IMR-90 (cell line): ENCODE results near the gene GCFC2. TPM values are rescaled to one million over a fixed set of nuclear protein-coding genes. Genes with fewer than 3 reads are reported as not detected.

Experiments used
- ATAC-seq: fragments of 200-7000 bp; cut with Tn5 transposase; 2 replicates; pipeline ENCODE4 v1.9.1; 2020; ENCODE audit warnings: low read depth, mild to moderate bottlenecking, moderate library complexity
- BruUV-seq: library from RNA; stranded (reverse); fragments of 400-500 nt; replicated peaks from 2 replicates; lab custom pipeline; 2021; lab: Mats Ljungman, UMichigan
- CTCF ChIA-PET: fragments of 300-600 bp; formaldehyde crosslinking; extraction: SDS; loops from one replicate; lab custom pipeline; 2021; ENCODE audit warnings: antibody characterized with exemption; lab: Yijun Ruan, JAX
- POLR2A ChIA-PET: fragments of 300-600 bp; sonication (Branson Sonifier 250); formaldehyde crosslinking; loops from one replicate; lab custom pipeline; 2022; ENCODE audit warnings: antibody characterized with exemption; ENCODE audit not compliant: unreplicated experiment; lab: Charles Lee
- DNase-seq: peaks from one replicate; pipeline ENCODE4 v3.0.0; 2013
- H2AFZ ChIP-seq: replicated peaks from 2 replicates; pipeline ENCODE3; 2013; ENCODE audit warnings: low read length, mild to moderate bottlenecking; ENCODE audit not compliant: poor library complexity
- H2AK5ac ChIP-seq: 2 replicates; pipeline ENCODE4 v1.6.1; 2013; ENCODE audit warnings: low read depth, low read length, inconsistent platforms
- H2AK9ac ChIP-seq: replicated peaks from 2 replicates; pipeline ENCODE3; 2013; ENCODE audit warnings: mild to moderate bottlenecking, low read depth, low read length, moderate library complexity; ENCODE audit not compliant: poor library complexity
- H2BK120ac ChIP-seq: 2 replicates; pipeline ENCODE4 v1.6.1; 2013; ENCODE audit warnings: low read depth, low read length, inconsistent platforms
- H2BK15ac ChIP-seq: 3 replicates; pipeline ENCODE4 v1.6.1; 2013; ENCODE audit warnings: low read depth, low read length, inconsistent platforms
- H2BK20ac ChIP-seq: 2 replicates; pipeline ENCODE4 v1.6.1; 2013; ENCODE audit warnings: low read depth, mild to moderate bottlenecking, inconsistent platforms, low read length, moderate library complexity
- H2BK5ac ChIP-seq: 2 replicates; pipeline ENCODE4 v1.6.1; 2013; ENCODE audit warnings: mild to moderate bottlenecking, low read depth, low read length, inconsistent platforms; ENCODE audit not compliant: poor library complexity, severe bottlenecking
- H3K14ac ChIP-seq: replicated peaks from 2 replicates; pipeline ENCODE4 v1.6.1; 2013; ENCODE audit warnings: low read depth, low read length, inconsistent platforms
- H3K18ac ChIP-seq: 2 replicates; pipeline ENCODE4 v1.6.1; 2013; ENCODE audit warnings: low read depth, low read length, control low read depth
- H3K23ac ChIP-seq: 2 replicates; pipeline ENCODE4 v1.6.1; 2013; ENCODE audit warnings: low read depth, low read length, inconsistent platforms
- H3K27ac ChIP-seq: 2 replicates; pipeline ENCODE4 v1.5.1; 2013; ENCODE audit warnings: mild to moderate bottlenecking, control low read depth, low read length; ENCODE audit not compliant: insufficient read depth
- H3K27me3 ChIP-seq: 2 replicates; pipeline ENCODE4 v1.6.1; 2013; ENCODE audit warnings: low read length; ENCODE audit not compliant: control insufficient read depth, insufficient read depth
- H3K36me3 ChIP-seq: 2 replicates; pipeline ENCODE4 v1.6.1; 2013; ENCODE audit warnings: low read length, mixed read lengths; ENCODE audit not compliant: control insufficient read depth, insufficient read depth
- H3K4ac ChIP-seq: 2 replicates; pipeline ENCODE4 v1.6.1; 2013; ENCODE audit warnings: low read depth, low read length, inconsistent platforms
- H3K4me1 ChIP-seq: 2 replicates; pipeline ENCODE4 v1.6.1; 2013; ENCODE audit warnings: low read length, mixed read lengths; ENCODE audit not compliant: control insufficient read depth, insufficient read depth
- H3K4me2 ChIP-seq: 2 replicates; pipeline ENCODE4 v1.6.1; 2013; ENCODE audit warnings: low read depth, mild to moderate bottlenecking, control low read depth, low read length, moderate library complexity
- H3K4me3 ChIP-seq: 2 replicates; pipeline ENCODE4 v1.5.1; 2013; ENCODE audit warnings: low read depth, mild to moderate bottlenecking, control low read depth, low read length, moderate library complexity; ENCODE audit not compliant: insufficient read depth
- H3K56ac ChIP-seq: 2 replicates; pipeline ENCODE4 v1.6.1; 2013; ENCODE audit warnings: low read length, inconsistent platforms; ENCODE audit not compliant: insufficient read depth; ENCODE audit errors: extremely low read depth
- H3K79me1 ChIP-seq, 2 experiments: 2 replicates each; pipeline ENCODE4 v1.6.1; 2013; ENCODE audit warnings: low read length in 2 of 2, inconsistent platforms in 1 of 2, low read depth in 1 of 2
- H3K9ac ChIP-seq: 2 replicates; pipeline ENCODE4 v1.6.1; 2013; ENCODE audit warnings: low read depth, low read length, control low read depth
- H3K9me1 ChIP-seq: 2 replicates; pipeline ENCODE4 v1.6.1; 2013; ENCODE audit warnings: low read length, inconsistent platforms; ENCODE audit not compliant: insufficient read depth
- H3K9me3 ChIP-seq: 2 replicates; pipeline ENCODE4 v1.6.1; 2013; ENCODE audit warnings: low read length; ENCODE audit not compliant: control insufficient read depth, insufficient read depth
- H4K20me1 ChIP-seq: 2 replicates; pipeline ENCODE4 v1.6.1; 2013; ENCODE audit warnings: low read length, inconsistent platforms; ENCODE audit not compliant: insufficient read depth
- H4K5ac ChIP-seq: 2 replicates; pipeline ENCODE4 v1.6.1; 2013; ENCODE audit warnings: mild to moderate bottlenecking, low read depth, low read length, control low read depth
- H4K8ac ChIP-seq, 2 experiments: 2 replicates each; pipeline ENCODE4 v1.6.1; 2013; ENCODE audit warnings: low read depth in 2 of 2, low read length in 2 of 2, control low read depth in 1 of 2, inconsistent platforms in 1 of 2
- H4K91ac ChIP-seq: 2 replicates; pipeline ENCODE4 v1.6.1; 2013; ENCODE audit warnings: low read depth, low read length, inconsistent platforms; ENCODE audit not compliant: insufficient read depth
- RFX5 ChIP-seq: IDR thresholded peaks from 2 replicates; pipeline ENCODE4 v1.8.0; 2012; ENCODE audit warnings: low read depth, mild to moderate bottlenecking, low read length, moderate library complexity
- WGBS, 2 experiments: methylation state at CpG; one replicate each; pipeline versions ENCODE4 v1.1.5 to v1.1.7; 2013; ENCODE audit warnings: missing lambda C conversion rate in 2 of 2; ENCODE audit not compliant: insufficient read length in 1 of 2; ENCODE audit errors: extremely low coverage in 2 of 2; 5-methylcytosine and 5-hydroxymethylcytosine counted together
- dilution Hi-C: fragments of 300-500 bp; cut with HindIII; formaldehyde crosslinking; loops from one replicate; pipeline ENCODE4 v1.14.3; 2018; ENCODE audit warnings: low sequenced_read_pairs; ENCODE audit not compliant: unreplicated experiment
- in situ Hi-C: fragments of 300-500 bp; cut with MboI; formaldehyde crosslinking; loops from 3 replicates; pipeline ENCODE4 v1.14.3; 2019; ENCODE audit warnings: low sequenced_read_pairs, inconsistent platforms, mixed read lengths
- intact Hi-C: fragments of 100-400 bp; cut with micrococcal nuclease; formaldehyde crosslinking; loops from 2 replicates; pipeline ENCODE4 v1.10.0; 2022
- polyA plus RNA-seq, 3 experiments: library from polyadenylated mRNA; depleted of rRNA; stranded (reverse); fragments of >200 nt; gene quantifications; 2 replicates each; pipeline ENCODE4 v1.2.3, GENCODE V29; 2012; ENCODE audit warnings: low replicate concordance in 1 of 3
- total RNA-seq: library from RNA; depleted of rRNA; stranded (reverse); fragments of >200 nt; gene quantifications from 2 replicates; pipeline ENCODE4 v1.2.3, GENCODE V29; 2012

GCFC2 gene
- total and polyA plus RNA-seq, 2 of the 4 experiments (the other 2 are of a cell fraction), result 6.4 to 10.0 TPM

- dilution Hi-C loops (no loop called here), in situ Hi-C loops (no loop called here), intact Hi-C loops (no loop called here)
- no peak overlapping the region for H4K8ac ChIP-seq
- H3K14ac ChIP-seq, result no peak overlapping the region
- no peak overlapping the region for H3K4me3 ChIP-seq
- H3K56ac ChIP-seq, result no peak overlapping the region
- no peak overlapping the region for H3K23ac ChIP-seq
- no peaks in the 10 kb centered on the region for H3K9me3 ChIP-seq
- no peaks in the 10 kb centered on the region for H3K27me3 ChIP-seq
- no CpG with 5 or more reads among the region's 4 CpGs for WGBS, 2 experiments
- no peak overlapping the region for H4K91ac ChIP-seq
- H2BK5ac ChIP-seq, result no peak overlapping the region
- no peak for ATAC-seq
- no peak overlapping the region for H2AK5ac ChIP-seq
- BruUV-seq, result no TSS peak
- no peak overlapping the region for H3K4me2 ChIP-seq
- no peak overlapping the region for H2BK20ac ChIP-seq
- no peak overlapping the region for H4K5ac ChIP-seq
- DNase-seq, result no peak
- H3K4ac ChIP-seq, result no peak overlapping the region
- no peaks in the 10 kb centered on the region for H4K20me1 ChIP-seq
- H3K4me1 ChIP-seq, result no peaks in the 10 kb centered on the region
- no peak overlapping the region for H2BK15ac ChIP-seq
- no peak for TF ChIP-seq RFX5
- H3K36me3 ChIP-seq, result no peaks in the 10 kb centered on the region
- no peaks in the 10 kb centered on the region for H3K9me1 ChIP-seq
- no peak overlapping the region for H3K27ac ChIP-seq
- H2BK120ac ChIP-seq, result no peak overlapping the region
- H3K9ac ChIP-seq, result no peak overlapping the region
- H2AK9ac ChIP-seq, result no peak overlapping the region
- no peaks in the 10 kb centered on the region for H3K79me1 ChIP-seq
- H2AFZ ChIP-seq, result no peak overlapping the region
- ChIA-PET CTCF (no interaction called here), POLR2A (no interaction called here)
- no peak overlapping the region for H3K18ac ChIP-seq
Observed at GRCh38 chr2:75736276-75736675, 25.6 kb upstream of the GCFC2 start.
